GM21360 (cell line): ENCODE results near the gene FERMT1.
"Not testable (repeated sequence)": the region's sequence is repeated elsewhere in the genome, so short reads cannot be mapped to it uniquely, and the experiment has no call there.

Experiments used
- ATAC-seq: cut with Tn5 transposase; IDR thresholded peaks from one replicate; pipeline ENCODE4 v1.9.1; 2021; ENCODE audit warnings: mild to moderate bottlenecking, moderate library complexity; ENCODE audit not compliant: unreplicated experiment

Gene FERMT1

GRCh38 chr20:6070829-6071695, 51.8 kb downstream of the FERMT1 start:
- no peak for ATAC-seq

- ATAC-seq: no peak
These were observed 53.2 kb downstream of the FERMT1 start for GRCh38 chr20:6069669-6070068.

GRCh38 chr20:6067763-6068318, 55.0 kb downstream of the FERMT1 start:
- no peak for ATAC-seq

DNA sequence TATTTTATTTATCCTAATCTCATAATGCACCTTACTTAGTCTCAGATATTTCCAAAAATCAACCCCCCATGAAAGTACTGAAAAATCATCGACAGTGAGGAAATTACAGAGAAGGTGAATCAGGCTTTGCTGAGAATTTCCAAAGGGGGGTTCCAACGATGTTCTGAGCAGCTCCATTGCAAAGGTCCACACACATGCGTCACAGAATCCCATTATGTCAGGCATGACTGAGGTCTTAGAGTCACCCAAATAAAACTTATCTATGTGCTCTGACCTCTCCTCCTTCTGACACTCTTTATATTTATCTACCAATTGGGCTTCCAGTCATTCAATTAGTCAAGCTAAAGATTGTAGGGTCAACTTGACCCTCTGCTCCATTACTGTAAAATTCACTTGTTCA, 56.2 kb downstream of the FERMT1 start:
- no peak for ATAC-seq

DNA sequence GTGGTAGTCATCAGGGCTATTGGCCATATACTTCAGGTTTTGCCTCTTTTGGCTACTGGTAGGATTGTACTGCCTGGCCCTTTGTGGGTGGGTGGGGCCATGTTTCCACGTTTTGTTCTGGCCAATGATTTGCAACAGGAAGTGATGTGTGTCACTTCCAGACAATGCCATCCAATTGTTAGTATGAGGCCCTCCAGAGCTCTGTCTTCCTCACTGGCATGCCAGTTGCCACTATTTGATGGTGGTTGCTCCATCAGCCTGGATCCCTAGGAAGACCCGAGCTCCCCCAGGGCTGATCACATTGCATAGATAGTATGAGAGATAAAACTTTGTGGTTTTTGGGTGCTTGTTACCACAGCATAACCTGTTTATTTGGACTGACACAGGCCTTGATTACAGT, 61.3 kb downstream of the FERMT1 start:
- ATAC-seq: no peak

GRCh38 chr20:6060213-6060612, 62.6 kb downstream of the FERMT1 start:
- no peak for ATAC-seq

GRCh38 chr20:6058684-6059295, 64.0 kb downstream of the FERMT1 start:
- no peak for ATAC-seq

- no peak for ATAC-seq
These were observed 65.1 kb downstream of the FERMT1 start for GRCh38 chr20:6057691-6058090.

DNA sequence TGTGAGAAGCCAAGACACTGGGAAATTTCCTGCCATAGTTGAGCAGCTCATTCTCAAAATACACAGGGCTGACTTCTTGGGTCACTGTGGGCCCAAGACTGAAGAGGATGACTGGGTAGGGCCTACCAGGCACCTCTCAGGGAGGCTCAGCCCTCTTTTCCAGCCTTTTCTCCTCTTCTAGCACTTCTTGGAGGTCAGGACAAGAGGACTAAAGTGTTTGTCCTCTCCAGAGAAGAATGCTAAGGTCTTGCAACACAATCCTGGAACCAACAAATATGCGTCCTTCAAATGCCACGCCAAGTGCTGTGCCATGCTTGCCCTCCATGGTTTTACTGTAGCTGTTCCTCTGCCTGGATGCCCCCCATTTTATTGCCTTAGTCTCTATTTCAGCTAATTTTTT, 65.7 kb downstream of the FERMT1 start:
- ATAC-seq: no peak

DNA sequence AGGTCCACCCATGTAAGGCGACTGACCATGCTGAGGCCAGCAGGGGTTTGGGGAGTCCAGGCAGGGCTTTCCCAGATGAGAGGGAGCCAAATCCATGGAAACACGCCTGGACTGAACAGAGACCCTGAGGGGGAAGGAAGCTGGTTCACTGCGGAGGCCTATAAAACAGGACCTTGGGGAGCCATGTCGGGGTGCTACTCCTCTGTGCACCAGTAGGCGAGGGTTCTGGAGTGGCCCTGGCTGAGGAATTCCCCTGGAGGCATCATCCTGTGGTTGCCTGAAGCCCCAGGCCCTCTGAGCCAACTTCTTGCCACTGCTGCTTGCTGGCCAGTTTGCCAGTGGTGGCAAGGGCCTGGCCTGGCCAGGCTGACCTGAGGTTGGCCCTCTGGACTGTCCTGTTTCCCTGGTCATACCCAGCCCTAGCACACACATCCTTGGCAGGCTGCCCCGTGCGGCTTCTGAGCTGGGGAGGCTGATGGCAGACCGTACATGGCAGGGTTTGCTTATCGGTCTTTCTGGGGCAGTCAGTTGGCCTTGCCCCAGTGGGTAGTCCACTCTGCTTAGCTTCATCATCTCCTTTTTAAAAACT, 66.8 kb downstream of the FERMT1 start:
- ATAC-seq: no peak

DNA sequence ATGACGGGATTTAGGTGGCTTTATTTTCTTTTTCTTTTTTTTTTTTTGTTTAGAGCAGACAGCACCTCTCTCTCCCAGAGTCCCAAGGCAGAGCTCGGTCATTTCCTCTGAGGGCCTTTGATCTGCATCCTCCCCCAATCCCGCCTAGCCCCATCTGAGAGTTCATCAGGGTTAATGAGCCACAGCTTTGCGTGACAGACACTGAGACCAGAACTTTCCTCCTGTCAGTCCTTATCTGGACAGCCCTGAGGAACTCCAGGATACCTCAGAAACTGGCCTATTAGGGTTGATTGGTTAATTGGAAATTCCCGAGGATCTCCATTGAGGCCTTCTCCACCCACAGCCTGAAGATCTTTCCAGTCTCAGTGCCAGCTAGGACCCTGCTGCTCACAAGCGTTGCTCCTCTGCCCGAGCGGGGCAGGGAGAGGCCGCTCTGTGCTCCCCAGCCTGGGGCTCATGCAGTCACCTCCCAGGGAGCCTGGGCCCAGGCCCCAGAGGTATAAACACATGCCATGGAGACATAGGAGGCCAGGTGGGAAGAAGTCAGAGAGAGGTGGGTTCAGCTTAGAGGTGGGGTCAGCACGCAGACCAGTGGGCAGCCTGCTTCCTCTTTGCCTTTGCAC, 67.6 kb downstream of the FERMT1 start:
- ATAC-seq: no peak

DNA sequence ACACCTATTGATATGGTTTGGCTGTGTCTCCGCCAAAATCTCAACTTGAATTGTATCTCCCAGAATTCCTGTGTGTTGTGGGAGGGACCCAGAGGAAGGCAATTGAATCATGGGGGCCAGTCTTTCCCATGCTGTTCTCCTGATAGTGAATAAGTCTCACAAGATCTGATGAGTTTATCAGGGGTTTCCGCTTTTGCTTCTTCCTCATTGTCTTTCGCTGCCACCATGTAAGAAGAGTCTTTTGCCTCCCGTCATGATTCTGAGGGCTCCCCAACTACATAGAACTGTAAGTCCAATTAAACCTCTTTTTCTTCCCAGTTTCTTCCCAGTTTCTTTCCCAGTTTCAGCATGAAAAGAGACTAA, 68.2 kb downstream of the FERMT1 start:
- not testable (repeated sequence) for ATAC-seq

DNA sequence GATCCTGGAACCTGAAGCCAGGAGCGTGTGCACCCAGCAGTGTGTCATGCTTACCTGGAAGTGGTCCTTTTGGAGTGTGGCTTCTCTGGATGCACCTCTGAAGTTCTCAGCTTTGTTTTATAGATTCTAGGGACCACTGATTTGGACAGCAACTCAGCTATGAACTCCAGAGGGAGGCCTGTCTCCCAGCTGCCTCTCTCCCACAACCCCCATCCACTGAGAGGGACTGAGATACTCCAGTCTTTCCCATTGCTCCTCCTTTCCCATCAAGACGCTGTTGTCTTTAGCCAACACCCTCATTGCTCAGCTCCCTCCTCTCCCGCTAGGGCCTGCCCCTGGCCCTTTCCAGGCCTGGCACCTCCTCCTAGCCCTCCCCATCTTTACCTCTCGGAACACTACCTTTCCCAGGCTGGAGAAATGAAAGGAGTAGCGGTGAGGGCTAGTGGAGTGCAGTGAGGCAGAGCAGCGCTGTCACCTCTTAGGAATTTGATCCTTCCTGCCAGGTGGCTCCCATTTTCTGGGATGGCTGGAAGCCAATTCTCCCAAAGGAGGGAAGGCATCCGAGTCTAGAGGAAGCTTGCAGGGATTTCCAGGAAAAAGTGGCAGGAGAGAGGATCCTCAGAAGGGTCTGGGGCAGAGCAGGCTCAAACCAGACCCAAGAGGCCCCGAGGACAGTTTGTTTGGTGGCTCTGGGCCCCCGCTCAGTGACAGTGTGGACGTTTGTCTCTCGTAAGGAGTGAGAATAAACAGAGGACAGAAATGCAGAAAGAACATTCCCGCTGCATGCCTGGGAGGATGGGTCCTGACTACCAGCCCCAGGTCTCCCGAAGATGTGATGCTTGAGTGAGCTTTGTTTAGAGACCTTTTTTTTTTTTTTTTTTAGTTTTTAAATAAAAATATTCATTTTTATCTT, 68.8 kb downstream of the FERMT1 start, which contains the start of gene LRRN4:
Gene LRRN4 (minus strand): TSS at position 285 of the 913 bp plus-strand sequence. CDS start 1,261 bp downstream, outside the sequence.
- ATAC-seq: no peak

DNA sequence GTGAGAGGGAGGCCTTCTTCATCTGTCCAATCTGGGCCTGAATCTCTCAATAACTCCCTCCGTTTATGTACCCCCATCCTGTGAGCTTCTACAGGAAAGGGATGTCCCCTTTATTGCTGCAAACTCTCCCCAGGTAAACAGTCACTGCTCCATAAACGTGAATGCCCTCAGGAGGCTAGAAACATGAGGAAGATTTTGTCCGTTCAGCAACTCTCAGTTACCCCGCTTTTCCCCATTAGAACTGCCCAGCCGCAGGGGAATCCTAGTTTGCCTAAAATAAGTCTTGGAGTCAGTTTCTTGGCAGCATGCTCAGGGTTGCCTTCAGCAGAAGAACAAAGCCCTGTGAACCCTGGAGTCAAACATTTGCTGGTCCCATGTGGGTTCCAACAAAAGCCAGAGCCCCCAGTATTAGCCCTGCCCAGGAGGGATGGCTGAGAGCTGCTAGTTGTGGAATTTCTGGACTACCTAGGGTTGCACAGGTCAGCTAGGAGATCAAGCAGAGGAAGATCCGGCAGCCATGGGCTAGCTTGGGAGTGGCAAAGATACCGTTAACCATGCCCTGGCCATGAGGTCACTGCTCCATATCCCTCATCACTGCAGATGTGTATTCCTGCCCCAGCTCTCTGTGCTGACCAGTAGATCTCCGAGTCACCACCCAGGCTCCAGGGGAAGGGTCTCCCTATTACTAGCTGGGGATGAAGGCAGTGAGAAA, 69.6 kb downstream of the FERMT1 start:
- no peak for ATAC-seq

GRCh38 chr20:6051505-6051904, 71.3 kb downstream of the FERMT1 start:
- no peak for ATAC-seq

- ATAC-seq: no peak
These were observed 74.4 kb downstream of the FERMT1 start for GRCh38 chr20:6048391-6048790.

DNA sequence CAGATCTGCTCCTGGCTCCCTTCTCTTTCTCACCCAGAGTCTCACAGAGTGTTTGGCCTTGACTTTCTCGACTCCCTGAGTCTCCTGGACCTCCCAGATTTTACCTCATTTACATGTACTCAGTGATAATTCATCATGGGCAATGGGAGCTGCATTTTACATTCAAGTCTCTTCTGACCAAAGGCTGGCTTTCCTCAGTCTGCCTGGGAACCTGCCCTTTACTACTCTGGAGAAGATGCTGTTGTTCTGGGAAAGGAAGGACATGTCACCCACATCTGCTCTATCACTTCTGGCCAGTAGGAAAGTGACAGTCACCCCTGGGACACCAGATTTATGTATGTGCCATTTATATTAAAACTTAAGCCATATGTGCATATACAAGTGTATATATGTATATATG, 76.4 kb downstream of the FERMT1 start:
- ATAC-seq: no peak

- ATAC-seq: no peak
These were observed 77.3 kb downstream of the FERMT1 start for GRCh38 chr20:6045566-6045965.

DNA sequence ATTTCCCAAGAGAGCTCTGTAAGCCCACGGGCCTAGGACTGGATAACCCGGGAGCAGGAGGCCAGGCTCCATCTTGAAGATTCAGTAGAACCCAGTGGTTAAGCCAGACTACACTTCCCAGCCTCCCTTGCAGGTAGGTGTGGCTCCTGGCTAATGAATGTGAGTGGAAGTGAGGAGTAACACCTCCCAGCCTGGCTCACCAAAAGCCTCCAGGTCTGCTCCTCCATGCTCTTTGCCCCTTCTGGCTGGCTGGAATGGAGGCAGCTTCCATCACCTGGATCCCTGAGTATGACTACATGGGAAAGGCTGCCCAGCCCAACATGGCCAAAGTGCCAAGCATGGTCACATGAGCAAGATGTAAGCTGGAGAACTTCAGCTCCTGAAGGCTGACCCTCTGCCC, 78.7 kb downstream of the FERMT1 start:
- ATAC-seq: no peak
